HepG2 (cell line): ENCODE data around the gene NUP85.
"Not testable (repeated sequence)": the region's sequence is repeated elsewhere in the genome, so short reads cannot be mapped to it uniquely, and the experiment has no call there.

Experiments
- CREB1 ChIP-seq, 2 experiments: fragments of 450-650 bp in 1 of 2; IDR thresholded peaks; 2 replicates each; pipeline ENCODE4 v1.6.1; 2016 to 2017; ENCODE audit warnings: control low read depth in 1 of 2, mild to moderate bottlenecking in 1 of 2, missing compliant biosample characterization in 1 of 2, missing genetic modification characterization in 1 of 2
- HNRNPK ChIP-seq: fragments of 200-400 bp; formaldehyde crosslinking; IDR thresholded peaks from 2 replicates; pipeline ENCODE4 v1.6.1; 2018; ENCODE audit warnings: low read length, low read depth, moderate library complexity, mild to moderate bottlenecking; ENCODE audit not compliant: poor library complexity, severe bottlenecking
- TF ChIP-seq, protein P1 (sequence below): sonication (generic); formaldehyde crosslinking; IDR thresholded peaks from 2 replicates; pipeline ENCODE4 v1.5.0; 2020; ENCODE audit warnings: mild to moderate bottlenecking, missing genetic modification reagents, moderate library complexity

DNA sequence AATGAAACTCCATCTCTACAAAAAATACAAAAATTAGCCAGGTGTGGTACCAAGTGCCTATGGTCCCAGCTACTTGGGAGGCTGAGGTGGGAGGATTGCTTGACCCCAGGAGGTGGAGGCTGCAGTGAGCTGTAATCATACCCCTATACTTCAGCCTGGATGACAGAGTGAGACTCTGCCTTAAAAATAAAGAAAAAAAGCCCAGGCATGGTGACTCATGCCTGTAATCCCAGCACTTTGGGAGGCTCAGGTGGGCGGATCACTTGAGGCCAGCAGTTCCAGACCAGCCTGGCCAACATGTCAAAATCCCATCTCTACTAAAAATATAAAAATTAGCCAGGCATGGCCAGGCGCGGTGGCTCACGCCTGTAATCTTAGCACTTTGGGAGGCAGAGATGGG is 74.7 kb downstream of the NUP85 start:
- TF ChIP-seq HNRNPK; CREB1 (IDR thresholded peaks at IDR 0.05); CREB1 (CRISPR knock-in tag; IDR thresholded peaks at IDR 0.05): not testable (repeated sequence)
- TF ChIP-seq, protein P1, sequence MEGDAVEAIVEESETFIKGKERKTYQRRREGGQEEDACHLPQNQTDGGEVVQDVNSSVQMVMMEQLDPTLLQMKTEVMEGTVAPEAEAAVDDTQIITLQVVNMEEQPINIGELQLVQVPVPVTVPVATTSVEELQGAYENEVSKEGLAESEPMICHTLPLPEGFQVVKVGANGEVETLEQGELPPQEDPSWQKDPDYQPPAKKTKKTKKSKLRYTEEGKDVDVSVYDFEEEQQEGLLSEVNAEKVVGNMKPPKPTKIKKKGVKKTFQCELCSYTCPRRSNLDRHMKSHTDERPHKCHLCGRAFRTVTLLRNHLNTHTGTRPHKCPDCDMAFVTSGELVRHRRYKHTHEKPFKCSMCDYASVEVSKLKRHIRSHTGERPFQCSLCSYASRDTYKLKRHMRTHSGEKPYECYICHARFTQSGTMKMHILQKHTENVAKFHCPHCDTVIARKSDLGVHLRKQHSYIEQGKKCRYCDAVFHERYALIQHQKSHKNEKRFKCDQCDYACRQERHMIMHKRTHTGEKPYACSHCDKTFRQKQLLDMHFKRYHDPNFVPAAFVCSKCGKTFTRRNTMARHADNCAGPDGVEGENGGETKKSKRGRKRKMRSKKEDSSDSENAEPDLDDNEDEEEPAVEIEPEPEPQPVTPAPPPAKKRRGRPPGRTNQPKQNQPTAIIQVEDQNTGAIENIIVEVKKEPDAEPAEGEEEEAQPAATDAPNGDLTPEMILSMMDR = not testable (repeated sequence)
